ENCODE data around the gene PHACTR1.
"Not testable (repeated sequence)": the region's sequence is repeated elsewhere in the genome, so short reads cannot be mapped to it uniquely, and the experiment has no call there.

The PHACTR1 gene

GRCh38 chr6:12749531-12750379, 33.2 kb downstream of the PHACTR1 start:
- no peak for DNase-seq

GRCh38 chr6:12750416-12750815, 33.8 kb downstream of the PHACTR1 start:
- DNase-seq: no peak

- no peak for DNase-seq
Observed at GRCh38 chr6:12751694-12752325, 35.2 kb downstream of the PHACTR1 start.

- DNase-seq: no peak
Observed at GRCh38 chr6:12753036-12753435, 36.5 kb downstream of the PHACTR1 start.

GRCh38 chr6:12760226-12760625, 43.7 kb downstream of the PHACTR1 start:
- DNase-seq: no peak

GRCh38 chr6:12760911-12761310, 44.3 kb downstream of the PHACTR1 start:
- DNase-seq: no peak

GRCh38 chr6:12761376-12762115, 45.0 kb downstream of the PHACTR1 start:
- DNase-seq: no peak

GRCh38 chr6:12762731-12763434, 46.3 kb downstream of the PHACTR1 start:
- DNase-seq: not testable (repeated sequence)

GRCh38 chr6:12766365-12766764, 49.8 kb downstream of the PHACTR1 start:
- DNase-seq: no peak

- no peak for DNase-seq
Observed at GRCh38 chr6:12767016-12767415, 50.4 kb downstream of the PHACTR1 start.

- DNase-seq: no peak
Observed at GRCh38 chr6:12769556-12770256, 53.1 kb downstream of the PHACTR1 start.

- no peak for DNase-seq
Observed at GRCh38 chr6:12772416-12772815, 55.8 kb downstream of the PHACTR1 start.

- DNase-seq: no peak
Observed at GRCh38 chr6:12776291-12776690, 59.7 kb downstream of the PHACTR1 start.

GRCh38 chr6:12779772-12780171, 63.2 kb downstream of the PHACTR1 start:
- no peak for DNase-seq

- no peak for DNase-seq
Observed at GRCh38 chr6:12782136-12782535, 65.6 kb downstream of the PHACTR1 start.

GRCh38 chr6:12785301-12785700, 68.7 kb downstream of the PHACTR1 start:
- no peak for DNase-seq

GRCh38 chr6:12785921-12786320, 69.4 kb downstream of the PHACTR1 start:
- no peak for DNase-seq

- DNase-seq: no peak
Observed at GRCh38 chr6:12791371-12791770, 74.8 kb downstream of the PHACTR1 start.

- no peak for DNase-seq
Observed at GRCh38 chr6:12798326-12798725, 81.8 kb downstream of the PHACTR1 start.

- DNase-seq: no peak
Observed at GRCh38 chr6:12800120-12800519, 83.6 kb downstream of the PHACTR1 start.

- no peak for DNase-seq
Observed at GRCh38 chr6:12801141-12801540, 84.6 kb downstream of the PHACTR1 start.

GRCh38 chr6:12802440-12802839, 85.9 kb downstream of the PHACTR1 start:
- no peak for DNase-seq

Measured in GOT3 (cell line).